HEK293 (cell line): ENCODE results near the gene FBL.

ENCODE experiments used
- CTCF ChIA-PET: fragments of 350-600 bp; formaldehyde crosslinking; extraction: SDS; loops from one replicate; lab custom pipeline; 2021; ENCODE audit warnings: antibody characterized with exemption; lab: Yijun Ruan, JAX
- POLR2A ChIA-PET: fragments of 300-600 bp; formaldehyde crosslinking; extraction: SDS; loops from one replicate; lab custom pipeline; 2020; ENCODE audit warnings: antibody characterized with exemption, inconsistent platforms; lab: Yijun Ruan, JAX
- H3K27ac ChIP-seq: fragments of 200-500 bp; sonication (Bioruptor generic); 2 replicates; pipeline ENCODE4 v1.5.1; 2014; ENCODE audit warnings: low read depth, low read length, control low read depth, inconsistent platforms; ENCODE audit errors: extremely low read depth
- H3K36me3 ChIP-seq, 2 experiments: fragments of 200-500 bp in 1 of 2; sonication (Bioruptor generic) in 1 of 2; 1 replicate in 1 of 2; 2 replicates in 1 of 2; pipeline ENCODE4 v1.5.1; 2014 to 2017; ENCODE audit warnings: inconsistent platforms in 2 of 2, low read length in 2 of 2; ENCODE audit not compliant: control insufficient read depth in 2 of 2, insufficient read depth in 1 of 2
- H3K4me1 ChIP-seq: fragments of 200-500 bp; sonication (Bioruptor generic); 2 replicates; pipeline ENCODE4 v1.5.1; 2014; ENCODE audit warnings: mild to moderate bottlenecking, low read length, inconsistent platforms; ENCODE audit not compliant: control insufficient read depth, insufficient read depth
- H3K4me3 ChIP-seq: 2 replicates; pipeline ENCODE4 v1.5.1; 2011; ENCODE audit warnings: low read depth, mild to moderate bottlenecking, control low read depth, low read length, moderate library complexity
- H3K9me3 ChIP-seq: fragments of 200-500 bp; sonication (Bioruptor generic); 2 replicates; pipeline ENCODE4 v1.5.1; 2014; ENCODE audit warnings: low read depth, low read length, inconsistent platforms; ENCODE audit not compliant: control insufficient read depth, insufficient read depth
- AEBP2 ChIP-seq: fragments of 450-650 bp; formaldehyde crosslinking; IDR thresholded peaks from 2 replicates; pipeline ENCODE4 v1.5.1; 2016; ENCODE audit warnings: missing biosample characterization, missing genetic modification characterization, borderline replicate concordance
- GFI1B ChIP-seq: fragments of 450-650 bp; formaldehyde crosslinking; IDR thresholded peaks from 2 replicates; pipeline ENCODE4 v1.5.1; 2016; ENCODE audit warnings: missing biosample characterization, missing genetic modification characterization
- HOXC10 ChIP-seq: sonication (generic); formaldehyde crosslinking; IDR thresholded peaks from 2 replicates; pipeline ENCODE4 v1.8.1; 2023; ENCODE audit warnings: mild to moderate bottlenecking, missing genetic modification reagents
- IKZF3 ChIP-seq: fragments of 450-650 bp; IDR thresholded peaks from 2 replicates; pipeline ENCODE4 v1.5.0; 2018; ENCODE audit warnings: missing biosample characterization, mild to moderate bottlenecking, missing genetic modification characterization, moderate library complexity
- MEIS1 ChIP-seq: sonication (generic); formaldehyde crosslinking; IDR thresholded peaks from 2 replicates; pipeline ENCODE4 v1.8.1; 2022; ENCODE audit warnings: missing genetic modification reagents, mild to moderate bottlenecking, borderline replicate concordance
- SP7 ChIP-seq: fragments of 450-650 bp; formaldehyde crosslinking; IDR thresholded peaks from 2 replicates; pipeline ENCODE4 v1.5.1; 2016; ENCODE audit warnings: missing biosample characterization, missing genetic modification characterization
- ZBTB44 ChIP-seq: fragments of 450-650 bp; IDR thresholded peaks from 2 replicates; pipeline ENCODE4 v1.5.1; 2018; ENCODE audit warnings: missing biosample characterization, mild to moderate bottlenecking, missing genetic modification characterization
- ZEB2 ChIP-seq: fragments of 450-650 bp; formaldehyde crosslinking; IDR thresholded peaks from 2 replicates; pipeline ENCODE4 v1.5.1; 2016; ENCODE audit warnings: missing biosample characterization, missing genetic modification characterization
- ZNF112 ChIP-seq: fragments of 450-650 bp; formaldehyde crosslinking; IDR thresholded peaks from 2 replicates; pipeline ENCODE4 v1.5.0; 2017; ENCODE audit warnings: missing biosample characterization, missing genetic modification characterization
- ZNF121 ChIP-seq: fragments of 450-650 bp; formaldehyde crosslinking; IDR thresholded peaks from 2 replicates; pipeline ENCODE4 v1.5.1; 2016; ENCODE audit warnings: missing biosample characterization, missing genetic modification characterization
- ZNF155 ChIP-seq: fragments of 450-650 bp; formaldehyde crosslinking; IDR thresholded peaks from 2 replicates; pipeline ENCODE4 v1.5.1; 2016; ENCODE audit warnings: missing biosample characterization, missing genetic modification characterization
- ZNF184 ChIP-seq: fragments of 450-650 bp; IDR thresholded peaks from 2 replicates; pipeline ENCODE4 v1.5.1; 2018; ENCODE audit warnings: missing biosample characterization, mild to moderate bottlenecking, missing genetic modification characterization
- ZNF24 ChIP-seq: fragments of 450-650 bp; formaldehyde crosslinking; IDR thresholded peaks from 2 replicates; pipeline ENCODE4 v1.5.1; 2016; ENCODE audit warnings: missing biosample characterization, missing genetic modification characterization
- ZNF248 ChIP-seq: fragments of 450-650 bp; formaldehyde crosslinking; IDR thresholded peaks from 2 replicates; pipeline ENCODE4 v1.5.1; 2017; ENCODE audit warnings: missing biosample characterization, missing genetic modification characterization
- ZNF266 ChIP-seq: fragments of 450-650 bp; formaldehyde crosslinking; IDR thresholded peaks from 2 replicates; pipeline ENCODE4 v1.5.1; 2016; ENCODE audit warnings: missing biosample characterization, missing genetic modification characterization, low read depth
- ZNF324 ChIP-seq: fragments of 450-650 bp; formaldehyde crosslinking; IDR thresholded peaks from 2 replicates; pipeline ENCODE4 v1.5.1; 2016; ENCODE audit warnings: missing biosample characterization, missing genetic modification characterization
- ZNF335 ChIP-seq: fragments of 450-650 bp; formaldehyde crosslinking; conservative IDR thresholded peaks from 2 replicates; pipeline ENCODE4 v1.5.1; 2016; ENCODE audit warnings: missing biosample characterization, missing genetic modification characterization
- ZNF391 ChIP-seq: fragments of 450-650 bp; formaldehyde crosslinking; IDR thresholded peaks from 2 replicates; pipeline ENCODE4 v1.5.1; 2016; ENCODE audit warnings: low read depth, missing biosample characterization, missing genetic modification characterization, borderline replicate concordance
- ZNF404 ChIP-seq: fragments of 450-650 bp; formaldehyde crosslinking; IDR thresholded peaks from 2 replicates; pipeline ENCODE4 v1.5.1; 2017; ENCODE audit warnings: missing biosample characterization, missing genetic modification characterization
- ZNF544 ChIP-seq: fragments of 450-650 bp; formaldehyde crosslinking; IDR thresholded peaks from 2 replicates; pipeline ENCODE4 v1.5.0; 2017; ENCODE audit warnings: missing biosample characterization, missing genetic modification characterization
- ZNF558 ChIP-seq: fragments of 450-650 bp; formaldehyde crosslinking; IDR thresholded peaks from 2 replicates; pipeline ENCODE4 v1.5.1; 2016; ENCODE audit warnings: missing biosample characterization, missing genetic modification characterization
- ZNF561 ChIP-seq: fragments of 450-650 bp; IDR thresholded peaks from 2 replicates; pipeline ENCODE4 v1.5.1; 2018; ENCODE audit warnings: missing biosample characterization, missing genetic modification characterization, borderline replicate concordance
- ZNF704 ChIP-seq: fragments of 450-650 bp; formaldehyde crosslinking; IDR thresholded peaks from 2 replicates; pipeline ENCODE4 v1.5.1; 2016; ENCODE audit warnings: missing biosample characterization, missing genetic modification characterization
- ZNF76 ChIP-seq: fragments of 450-650 bp; formaldehyde crosslinking; IDR thresholded peaks from 2 replicates; pipeline ENCODE4; 2016; ENCODE audit warnings: low read depth, missing biosample characterization, missing genetic modification characterization, borderline replicate concordance
- ZNF768 ChIP-seq: fragments of 450-650 bp; formaldehyde crosslinking; IDR thresholded peaks from 2 replicates; pipeline ENCODE4 v1.5.1; 2018; ENCODE audit warnings: missing biosample characterization, mild to moderate bottlenecking, missing genetic modification characterization

The FBL gene

GRCh38 chr19:39845172-39845571 lies 1.0 kb downstream of the FBL start:
- ChIA-PET CTCF (interaction anchor here (0.6 to 7.8 kb wide), 31 partner anchors 8 to 620 kb away, joined by 3 to 237 read pairs (median 9); partner anchors contain the start of genes DYRK1B and PSMC4), POLR2A (interaction anchor here (0.8 to 6.5 kb wide), 11 partner anchors 9 to 409 kb away, joined by 3 to 124 read pairs (median 9); partner anchors contain the start of genes DYRK1B, PSMC4, RPS16 and ZNF546)
- H3K36me3 ChIP-seq, result peaks cover 6 to 17% of the 10 kb centered on the region in 2 experiments; a peak in 2 of 3 replicates
- peak overlapping the region; percentile 79; the same call in 1 of the 2 replicates for H3K27ac ChIP-seq
- H3K4me1 ChIP-seq, result peaks cover 52% of the 10 kb centered on the region
- H3K4me3 ChIP-seq, result peak overlapping the region; percentile 62
- TF ChIP-seq SP7 (tag by site-specific recombination) (0 out of 2 replicates have a peak, but pooled peaks have one; percentile 3), ZNF704 (tag by site-specific recombination) (no peak), ZBTB44 (tag by site-specific recombination) (peak; percentile 11; the same call in 1 of the 2 replicates), ZNF324 (peak; percentile 28; the same call in 1 of the 2 replicates), ZNF184 (tag by site-specific recombination) (peak; percentile 37; the same call in 1 of the 2 replicates), ZNF558 (0 out of 2 replicates have a peak, but pooled peaks have one; percentile 27), ZEB2 (tag by site-specific recombination) (0 out of 2 replicates have a peak, but pooled peaks have one; percentile 21), AEBP2 (no peak), ZNF391 (tag by site-specific recombination) (peak; percentile 15; the same call in 1 of the 2 replicates), ZNF768 (tag by site-specific recombination) (peak; percentile 100), ZNF248 (tag by site-specific recombination) (no peak)
- H3K9me3 ChIP-seq, result no peaks in the 10 kb centered on the region

GRCh38 chr19:39843919-39844793 lies 2.0 kb downstream of the FBL start:
- Histone ChIP-seq H3K36me3 (peaks cover 16 to 27% of the 10 kb centered on the region in 2 experiments), H3K4me3 (no peak overlapping the region), H3K27ac (peak overlapping the region; percentile 38), H3K9me3 (no peaks in the 10 kb centered on the region), H3K4me1 (peaks cover 52% of the 10 kb centered on the region)
- ChIA-PET POLR2A (interaction anchor here (0.7 to 6.5 kb wide), 6 partner anchors 11 to 813 kb away, joined by 3 to 124 read pairs (median 4); partner anchors contain the start of genes DYRK1B, PSMC4, RPS16 and ZNF546), CTCF (interaction anchor here (0.6 to 7.8 kb wide), 58 partner anchors 8 to 621 kb away, joined by 3 to 237 read pairs (median 5); partner anchors contain the start of genes DYRK1B, PSMC4, TIMM50 and ZNF546)
- no peak for TF ChIP-seq GFI1B
- no peak for TF ChIP-seq ZNF561 (tag by site-specific recombination)
- TF ChIP-seq MEIS1, result no peak
- TF ChIP-seq ZNF266 (tag by site-specific recombination), result no peak
- TF ChIP-seq IKZF3 (tag by site-specific recombination), result 0 out of 2 replicates have a peak, but pooled peaks have one; percentile 3
- no peak for TF ChIP-seq ZNF76 (tag by site-specific recombination)
- no peak for TF ChIP-seq HOXC10
- peak; percentile 55 for TF ChIP-seq ZNF335 (tag by site-specific recombination)
- TF ChIP-seq ZNF544 (tag by site-specific recombination), result no peak
- no peak for TF ChIP-seq ZNF121
- no peak for TF ChIP-seq ZNF112 (tag by site-specific recombination)
- no peak for TF ChIP-seq ZNF404 (tag by site-specific recombination)
- TF ChIP-seq ZNF155 (tag by site-specific recombination), result no peak
- no peak for TF ChIP-seq ZNF24
